GM13976 (cell line): ENCODE data around the gene FIGNL2.

ENCODE experiments used
- DNase-seq: peaks from one replicate; pipeline ENCODE4 v3.0.0; 2012; ENCODE audit warnings: low spot score
- CTCF ChIP-seq: IDR thresholded peaks from 2 replicates; pipeline ENCODE4 v1.5.1; 2012; ENCODE audit warnings: borderline replicate concordance, mild to moderate bottlenecking; ENCODE audit not compliant: insufficient read depth; ENCODE audit errors: extremely low read depth, missing control alignments, control extremely low read depth
- in situ Hi-C: fragments of 300-500 bp; cut with MboI; formaldehyde crosslinking; loops from one replicate; pipeline ENCODE4 v1.12.0; 2022; ENCODE audit warnings: low sequenced_read_pairs, mixed read lengths, inconsistent platforms; ENCODE audit not compliant: unreplicated experiment

FIGNL2 gene

DNA sequence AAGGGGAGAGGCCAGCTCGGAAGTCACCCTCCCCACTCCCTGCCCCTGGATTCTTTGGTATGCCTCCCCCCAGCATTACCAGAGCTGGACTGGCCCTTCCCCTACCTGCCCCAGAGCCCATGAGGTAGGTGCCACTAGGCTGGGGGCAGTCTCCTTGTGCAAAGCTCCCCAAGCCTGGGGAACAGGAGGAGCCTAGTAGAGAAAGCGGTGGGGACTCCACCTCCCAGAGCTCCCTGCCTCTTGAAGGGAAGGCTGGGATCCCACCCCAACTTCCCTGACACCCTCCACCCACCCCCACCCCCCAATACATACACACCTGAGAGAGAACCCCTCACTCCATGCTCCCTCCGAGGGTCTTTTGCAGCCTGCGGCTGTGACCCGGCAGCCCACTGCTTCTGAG is 30.4 kb downstream of the FIGNL2 start:
- in situ Hi-C loops = no loop called here

DNA sequence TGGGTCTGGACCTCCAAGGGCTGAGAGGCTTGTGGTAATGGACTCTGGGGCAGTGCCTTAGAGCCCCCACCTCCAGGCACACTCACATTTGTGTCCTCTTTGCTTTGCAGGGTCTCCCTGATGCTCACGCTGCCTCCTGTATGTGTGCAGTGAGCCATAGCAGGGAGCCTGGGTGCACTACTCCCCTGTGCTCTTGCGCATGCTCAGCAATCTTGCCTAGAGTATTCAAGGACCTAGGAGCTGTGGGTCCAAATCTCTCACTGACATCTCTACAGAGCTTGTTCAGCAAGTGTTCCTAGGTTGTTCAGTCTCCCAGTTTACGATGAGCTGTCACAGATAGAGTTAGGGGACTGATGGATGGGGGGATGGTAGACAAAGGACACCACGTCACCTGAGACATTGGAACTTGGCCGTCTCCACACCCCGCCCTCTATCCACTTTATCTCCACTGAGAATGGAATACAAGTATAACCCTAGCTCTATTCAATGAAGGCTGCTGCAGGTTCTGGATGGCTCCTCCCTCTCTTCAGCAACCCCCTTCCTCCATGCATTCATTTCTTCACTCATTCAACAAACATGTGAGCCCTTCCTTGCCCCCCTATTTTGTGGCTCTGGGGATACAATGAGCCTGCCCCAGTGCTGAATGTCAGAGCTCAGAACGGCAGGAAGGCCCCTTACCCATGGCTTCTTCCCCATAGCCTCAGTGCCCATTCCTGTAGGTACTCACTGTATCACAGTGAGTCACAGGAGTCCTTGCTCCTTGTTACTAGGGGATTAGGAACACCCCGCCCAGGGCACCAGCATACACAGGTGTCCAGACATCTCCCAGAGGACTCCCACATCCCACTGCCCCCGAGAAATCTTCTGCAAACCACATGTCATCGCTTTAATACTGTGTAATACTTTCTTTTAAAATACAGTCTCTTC is 31.2 kb downstream of the FIGNL2 start:
- in situ Hi-C loops = no loop called here

More for the DNA sequence above, 30.4 kb downstream of the FIGNL2 start:
- TF ChIP-seq CTCF = no peak
- no peak for DNase-seq

DNA sequence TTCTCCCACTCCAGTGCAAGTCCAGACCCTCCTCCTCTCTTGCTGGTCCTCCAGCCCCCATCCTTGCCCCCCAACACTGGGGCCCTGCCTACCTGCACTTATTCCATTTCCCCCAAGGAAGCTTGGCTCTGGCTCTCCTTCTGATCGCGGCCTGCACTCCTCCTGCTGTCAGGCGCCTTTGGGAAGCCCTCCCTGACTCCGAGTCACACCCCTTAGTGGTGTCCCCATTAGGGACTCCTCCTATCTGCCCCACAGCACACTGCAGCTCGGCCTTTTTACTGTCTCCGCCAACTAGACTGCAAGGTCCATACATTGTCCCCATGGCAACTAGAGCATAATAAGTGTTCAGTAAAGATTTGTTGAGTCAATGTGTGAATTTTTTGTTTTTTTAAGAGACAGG is 32.9 kb downstream of the FIGNL2 start:
- in situ Hi-C loops = no loop called here
- no peak for DNase-seq
- TF ChIP-seq CTCF = no peak

More for the DNA sequence above, 31.2 kb downstream of the FIGNL2 start:
- TF ChIP-seq CTCF = no peak
- DNase-seq = no peak

- peak; percentile 86 for DNase-seq
- peak; percentile 72 for TF ChIP-seq CTCF
- in situ Hi-C loops = no loop called here
These were observed 34.0 kb downstream of the FIGNL2 start for GRCh38 chr12:51814311-51815088.

DNA sequence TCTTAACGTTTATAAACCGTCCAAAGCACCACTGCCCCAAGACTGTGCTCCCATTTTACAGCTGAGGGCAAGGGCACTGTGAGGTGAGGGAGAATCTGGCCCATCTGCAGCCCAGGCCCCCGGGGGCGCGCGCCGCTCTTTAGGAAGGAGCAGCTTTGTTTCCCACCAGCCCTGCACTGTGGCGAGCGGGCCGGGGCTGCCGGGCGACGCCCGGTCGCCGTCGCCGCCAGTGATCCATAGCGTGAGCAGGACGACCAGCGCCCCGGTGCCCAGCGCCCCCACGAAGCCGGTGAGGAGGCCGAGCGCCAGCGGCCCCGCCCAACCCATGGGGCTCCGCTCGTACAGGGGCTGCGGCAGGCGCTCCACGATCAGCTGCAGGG is 34.6 kb downstream of the FIGNL2 start:
- in situ Hi-C loops = no loop called here
- TF ChIP-seq CTCF = no peak
- no peak for DNase-seq

DNA sequence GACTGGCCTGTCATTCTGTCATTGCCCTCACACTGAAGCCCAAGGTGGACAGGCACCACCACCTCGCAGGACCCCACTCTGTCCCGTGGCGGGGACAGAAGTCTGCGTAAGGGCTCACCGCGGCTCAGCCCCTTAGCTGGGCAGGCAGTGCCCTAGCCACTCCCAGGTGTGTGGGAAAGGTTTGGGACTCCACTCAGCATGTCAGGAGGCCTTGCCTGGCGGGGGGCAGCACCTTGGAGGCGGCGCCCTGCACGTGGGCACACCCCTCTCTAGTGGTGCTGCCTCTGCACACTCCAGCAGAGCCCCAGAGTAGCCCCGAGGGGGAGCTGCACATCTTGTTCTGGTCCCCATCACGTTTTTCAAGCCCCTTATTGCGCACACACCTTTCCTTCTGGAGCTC is 35.6 kb downstream of the FIGNL2 start:
- DNase-seq = peak; percentile 25
- in situ Hi-C loops = no loop called here
- no peak for TF ChIP-seq CTCF
